AML-193 (cell line): ENCODE data around the gene SLC44A4.
"Not testable (repeated sequence)": the region's sequence is repeated elsewhere in the genome, so short reads cannot be mapped to it uniquely, and the experiment has no call there.

Experiments
- DNase-seq, 2 experiments: peaks; one replicate each; lab custom pipeline; 2025; lab: John Stamatoyannopoulos, UW

Gene SLC44A4

DNA sequence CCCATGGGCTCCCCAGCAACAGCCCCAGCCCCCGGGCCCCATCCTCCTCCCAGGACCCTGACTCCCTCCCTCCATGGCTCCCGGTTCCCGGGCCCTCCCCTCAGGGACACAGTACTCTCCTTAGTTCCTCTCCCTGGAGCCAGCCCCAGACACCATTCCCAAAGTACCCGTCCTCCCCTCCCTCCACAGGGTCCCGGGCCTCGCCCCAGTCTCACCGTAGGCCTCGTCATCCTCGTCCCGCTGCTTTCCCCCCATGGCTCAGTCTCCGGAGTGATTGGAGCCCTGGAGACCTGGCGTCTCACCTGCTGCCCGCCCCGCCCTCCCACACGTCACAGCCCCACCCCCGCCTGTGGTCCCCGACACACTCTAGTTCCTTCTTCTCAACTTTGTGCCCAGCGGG, at the start of gene SLC44A4:
Gene SLC44A4, minus strand, starts transcription at position 272 of the 400 bp plus-strand sequence. Its CDS starts 17 bp downstream, at position 255.
- no peak for DNase-seq

DNA sequence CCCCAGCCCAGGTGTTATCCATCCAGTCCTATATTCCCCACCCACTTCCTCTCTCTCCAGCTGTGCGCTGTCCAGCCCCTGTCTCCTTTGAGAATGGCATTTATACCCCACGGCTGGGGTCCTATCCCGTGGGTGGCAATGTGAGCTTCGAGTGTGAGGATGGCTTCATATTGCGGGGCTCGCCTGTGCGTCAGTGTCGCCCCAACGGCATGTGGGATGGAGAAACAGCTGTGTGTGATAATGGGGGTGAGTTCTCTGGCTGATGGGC, 49.8 kb upstream of the SLC44A4 start:
- DNase-seq = no peak

DNA sequence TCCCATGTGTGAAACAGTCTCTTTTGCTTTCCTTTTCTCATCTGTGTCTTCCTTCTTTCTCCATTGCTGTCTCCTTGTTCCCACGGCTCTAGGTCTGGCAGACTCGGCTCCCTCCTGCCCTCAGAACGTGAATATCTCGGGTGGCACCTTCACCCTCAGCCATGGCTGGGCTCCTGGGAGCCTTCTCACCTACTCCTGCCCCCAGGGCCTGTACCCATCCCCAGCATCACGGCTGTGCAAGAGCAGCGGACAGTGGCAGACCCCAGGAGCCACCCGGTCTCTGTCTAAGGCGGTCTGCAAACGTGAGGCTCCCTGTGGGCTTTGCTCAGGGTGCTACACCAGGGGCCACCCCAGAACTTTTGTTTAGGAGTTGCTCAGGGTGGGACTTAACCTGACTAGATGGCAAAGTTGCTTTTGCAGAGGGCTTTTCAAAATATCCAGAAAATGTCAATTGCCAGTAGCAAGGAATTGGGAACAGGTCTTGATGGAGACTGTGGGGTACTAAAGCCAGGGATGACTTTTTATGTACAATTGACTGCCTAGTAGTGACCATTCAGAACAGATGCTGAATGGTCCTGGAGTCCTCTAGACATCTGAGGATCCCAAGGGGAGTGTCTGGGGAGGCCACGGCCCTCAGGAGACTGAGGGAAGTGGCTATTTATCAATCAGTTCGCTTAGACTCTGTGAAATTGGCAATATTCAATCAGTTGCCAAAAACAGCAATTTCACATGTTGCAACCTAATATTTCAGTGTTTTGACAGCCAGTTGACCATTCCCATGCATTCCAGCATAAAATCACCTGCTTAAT, 49.3 kb upstream of the SLC44A4 start:
- no peak for DNase-seq

DNA sequence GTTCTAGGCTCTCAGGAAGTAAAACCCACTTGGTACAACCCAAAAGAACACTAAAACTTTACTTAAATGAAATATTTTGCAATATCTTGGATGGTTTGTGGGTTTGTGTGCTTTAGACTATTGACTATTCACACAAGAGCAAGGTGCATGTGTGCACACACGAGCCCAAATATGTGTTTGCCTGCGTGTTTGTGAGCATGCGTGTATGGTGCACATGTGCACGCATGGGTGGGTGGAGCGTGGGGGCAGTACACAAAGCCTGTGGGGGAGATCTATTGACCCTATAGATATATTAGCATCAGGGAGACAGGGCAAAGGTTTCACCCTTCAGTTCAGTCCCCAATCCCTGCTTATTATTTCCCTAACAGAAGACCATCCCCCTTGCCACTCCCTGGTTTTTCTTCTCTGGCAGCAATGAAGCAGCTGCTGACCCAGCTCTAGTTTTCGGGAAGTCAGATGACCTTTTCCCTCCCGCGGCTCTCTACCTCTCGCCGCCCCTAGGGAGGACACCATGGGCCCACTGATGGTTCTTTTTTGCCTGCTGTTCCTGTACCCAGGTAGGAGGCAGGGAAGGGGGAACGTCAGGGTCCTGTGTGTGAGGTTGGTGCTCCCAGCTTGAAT, 48.6 kb upstream of the SLC44A4 start, which contains the start of gene C2:
Gene C2, plus strand, starts transcription at position 476 of the 621 bp plus-strand sequence. Its CDS starts 36 bp downstream, at position 512.
- DNase-seq = no peak

DNA sequence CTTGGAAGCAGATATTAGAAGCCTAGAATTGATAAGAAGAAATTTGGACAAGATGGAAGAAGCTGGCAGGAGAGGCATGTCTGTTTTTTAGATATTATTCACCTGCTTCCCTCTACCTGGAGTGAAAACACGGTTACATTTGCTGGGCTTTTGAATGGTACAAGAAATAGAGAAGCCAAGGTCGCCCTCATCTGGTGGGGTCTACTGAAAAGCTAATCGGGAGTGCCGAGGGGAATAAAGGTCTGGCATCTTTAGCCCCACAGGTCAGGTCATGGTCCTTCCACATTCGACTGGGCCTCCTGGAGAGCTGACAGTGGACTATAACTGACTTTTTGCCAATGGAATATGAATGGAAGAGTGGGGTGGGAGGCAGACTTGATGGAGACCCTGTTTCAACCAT, 44.1 kb upstream of the SLC44A4 start:
- DNase-seq = peak; percentile 31 to 57

DNA sequence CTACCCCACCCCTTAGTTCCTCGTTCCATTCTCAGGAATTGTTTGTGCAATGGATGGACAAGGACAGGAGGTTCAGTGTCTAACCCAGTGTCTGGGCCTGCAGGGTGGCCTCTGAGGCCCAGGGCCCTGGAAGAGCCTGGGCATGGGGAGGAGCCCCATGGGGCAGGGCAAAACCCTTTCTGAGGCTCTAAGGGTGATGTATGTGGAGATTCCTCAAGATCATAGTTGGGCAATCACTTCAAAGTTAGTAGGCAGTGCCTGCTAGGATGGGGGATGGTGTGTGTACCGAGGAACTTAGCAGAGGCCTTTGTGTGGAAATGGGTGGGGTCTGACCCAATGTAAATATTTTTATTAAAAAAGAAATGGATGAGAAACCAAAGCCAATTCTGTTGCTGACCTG, 42.0 kb upstream of the SLC44A4 start:
- peak; percentile 24 to 35 for DNase-seq

DNA sequence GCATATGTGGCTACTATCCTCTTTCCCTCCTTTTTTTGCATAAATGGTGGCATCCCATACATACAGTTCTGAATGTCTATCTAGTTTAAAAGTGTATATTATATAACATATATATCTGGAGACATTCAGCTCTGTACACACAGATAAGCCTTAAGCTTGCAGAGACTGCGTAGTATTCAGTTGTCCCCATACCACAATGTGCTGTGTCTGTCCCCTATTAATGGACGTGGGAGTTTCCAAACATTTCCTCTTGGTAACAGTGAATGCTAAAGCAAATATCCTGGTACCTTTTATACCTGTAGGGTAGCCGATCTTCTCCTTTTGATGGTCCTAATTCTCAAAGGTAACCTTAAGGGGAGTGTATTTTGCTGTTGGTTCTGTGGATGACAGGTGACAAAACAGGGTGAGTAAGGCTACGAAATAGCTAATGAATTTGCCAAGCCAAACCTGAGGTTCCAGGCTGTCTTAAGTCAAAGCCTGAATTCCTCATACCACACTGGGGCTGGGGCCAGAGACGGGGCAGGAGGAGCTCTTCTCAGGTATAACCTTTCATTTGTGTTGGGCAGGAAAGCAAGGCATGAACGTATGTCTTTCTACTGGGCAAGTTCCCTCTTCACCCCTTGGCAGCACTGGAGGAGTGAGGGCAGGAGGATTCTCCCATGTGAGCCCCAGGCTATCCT, 41.0 kb upstream of the SLC44A4 start:
- no peak for DNase-seq

DNA sequence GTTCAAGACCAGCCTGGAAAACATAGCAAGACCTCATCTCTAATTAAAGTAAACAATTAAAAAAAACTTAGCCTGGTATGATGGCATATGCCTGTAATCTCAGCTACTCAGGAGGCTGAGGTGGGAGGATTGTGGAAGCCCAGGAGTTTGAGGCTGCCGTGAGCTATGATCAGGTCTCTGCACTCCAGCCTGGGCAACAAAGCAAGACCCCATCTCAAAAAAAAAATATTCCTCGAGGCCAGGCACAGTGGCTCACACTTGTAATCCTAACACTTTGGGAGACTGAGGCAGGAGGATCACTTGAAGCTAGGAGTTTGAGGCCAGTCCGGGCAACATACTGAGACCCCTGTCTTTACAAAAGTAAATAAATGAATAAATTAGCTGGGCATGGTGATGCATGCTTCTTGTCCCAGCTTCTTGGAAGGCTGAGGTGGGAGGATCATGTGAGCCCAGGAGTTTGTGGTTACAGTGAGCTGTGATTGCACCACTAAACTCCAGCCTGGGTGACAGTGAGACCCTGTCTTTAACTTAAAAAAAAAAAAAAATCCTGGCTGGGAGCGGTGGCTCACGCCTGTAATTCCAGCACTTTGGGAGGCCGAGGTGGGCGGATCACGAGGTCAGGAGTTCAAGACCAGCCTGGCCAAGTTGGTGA, 39.4 kb upstream of the SLC44A4 start:
- no peak for DNase-seq

DNA sequence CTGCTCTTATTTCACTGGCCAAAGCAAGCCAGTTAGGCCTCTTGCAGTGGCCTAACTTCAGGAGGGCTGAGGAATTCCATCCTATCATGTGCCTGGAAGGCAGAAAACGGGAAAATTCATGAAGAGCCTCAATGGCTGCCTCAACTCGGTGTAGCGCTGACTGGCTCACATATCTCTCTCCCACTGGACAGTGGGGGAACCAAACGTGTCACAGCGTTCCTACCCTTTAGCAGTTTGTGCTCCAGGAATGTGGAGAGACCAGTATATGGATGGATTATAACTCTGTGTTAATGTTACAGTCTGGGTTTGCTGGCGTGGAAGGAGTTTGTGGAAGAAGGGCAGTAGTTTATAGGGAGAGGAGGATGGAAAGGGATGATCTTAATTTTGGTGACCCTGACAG, 37.0 kb upstream of the SLC44A4 start:
- no peak for DNase-seq

DNA sequence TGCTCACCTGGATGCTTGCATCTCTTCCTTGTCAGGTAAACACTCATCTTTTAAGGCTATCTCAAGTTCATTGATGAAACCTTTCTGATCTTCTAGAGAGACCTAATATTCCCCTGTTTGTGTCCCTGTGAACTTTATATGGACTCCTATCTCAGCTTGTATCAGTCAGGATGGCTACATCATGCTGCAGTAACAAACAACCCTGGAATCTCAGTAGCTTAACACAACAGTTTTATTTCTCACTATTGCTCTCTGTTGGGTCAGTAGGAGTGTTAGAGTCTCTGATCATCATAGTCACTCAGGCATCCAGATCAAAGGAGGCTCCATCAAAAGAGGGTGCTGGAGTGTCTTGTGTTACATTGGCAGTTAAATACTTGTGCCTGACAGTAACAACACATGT, 36.6 kb upstream of the SLC44A4 start:
- DNase-seq = no peak

DNA sequence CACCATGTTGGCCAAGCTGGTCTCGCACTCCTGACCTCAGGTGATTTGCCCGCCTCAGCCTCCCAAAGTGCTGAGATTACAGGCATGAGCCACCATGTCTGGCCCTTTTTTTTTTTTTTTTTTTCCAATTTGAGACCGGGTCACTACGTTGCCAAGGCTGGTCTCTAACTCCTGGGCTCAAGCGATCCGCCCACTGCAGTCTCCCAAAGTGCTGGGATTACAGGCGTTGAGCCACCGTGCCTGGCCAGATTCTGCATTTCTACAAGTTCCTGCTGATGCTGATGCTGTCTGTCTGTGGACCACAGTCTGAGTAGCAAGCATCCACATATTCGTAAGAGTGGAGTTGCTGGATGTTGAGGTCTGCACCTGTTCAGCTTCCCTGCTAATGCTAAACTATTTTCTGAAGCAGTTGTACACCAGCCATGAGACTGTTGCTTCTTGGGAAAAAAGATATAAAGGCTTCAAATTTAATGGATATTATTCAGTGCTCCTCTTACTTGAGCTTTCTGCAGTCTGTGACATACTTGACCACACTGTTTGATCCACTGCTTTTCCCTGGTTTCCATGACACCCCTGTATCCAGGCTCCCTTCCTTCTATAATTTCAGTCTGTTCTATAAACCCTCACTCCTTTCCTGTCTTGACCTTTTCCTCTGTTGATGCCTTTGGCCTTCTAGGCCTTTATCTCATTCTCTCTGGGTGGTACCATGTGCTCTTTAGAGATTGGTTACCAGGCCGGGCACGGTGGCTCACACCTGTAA, 33.2 kb upstream of the SLC44A4 start:
- no peak for DNase-seq

DNA sequence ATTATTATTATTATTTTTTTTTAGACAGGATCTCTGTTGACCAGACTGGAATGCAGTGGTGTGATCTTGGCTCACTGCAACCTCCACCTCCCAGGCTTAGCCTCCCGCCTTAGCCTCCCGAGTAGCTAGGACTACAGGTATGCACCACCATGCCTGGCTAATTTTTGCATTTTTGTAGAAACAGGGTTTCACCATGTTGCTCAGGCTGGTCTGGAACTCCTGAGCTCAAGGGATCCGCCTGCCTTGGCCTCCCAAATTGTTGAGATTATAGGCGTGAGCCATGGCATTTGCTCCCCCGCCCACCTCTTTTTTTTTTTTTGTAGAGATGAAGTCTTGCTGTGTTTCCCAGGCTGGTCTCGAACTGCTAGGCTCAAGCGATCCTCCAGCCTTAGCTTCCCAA, 30.5 kb upstream of the SLC44A4 start:
- not testable (repeated sequence) for DNase-seq

DNA sequence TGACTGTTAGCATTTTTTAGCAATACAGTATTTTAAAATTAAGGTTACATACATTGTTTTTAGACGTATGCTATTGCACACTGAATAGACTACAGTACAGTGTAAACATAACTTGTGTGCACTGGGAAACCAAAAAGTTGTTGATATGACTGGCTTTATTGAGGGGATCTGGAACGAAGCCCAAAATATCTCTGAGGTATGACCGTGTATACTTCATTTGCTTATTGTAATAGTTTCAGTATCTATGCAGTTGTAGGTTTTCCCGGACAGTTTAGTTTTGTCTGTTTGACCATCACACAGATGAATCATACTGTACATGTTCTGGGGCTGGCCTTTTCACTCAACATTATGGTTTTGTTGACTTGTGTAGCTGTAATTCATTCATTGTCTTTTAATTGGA, 30.0 kb upstream of the SLC44A4 start:
- no peak for DNase-seq

DNA sequence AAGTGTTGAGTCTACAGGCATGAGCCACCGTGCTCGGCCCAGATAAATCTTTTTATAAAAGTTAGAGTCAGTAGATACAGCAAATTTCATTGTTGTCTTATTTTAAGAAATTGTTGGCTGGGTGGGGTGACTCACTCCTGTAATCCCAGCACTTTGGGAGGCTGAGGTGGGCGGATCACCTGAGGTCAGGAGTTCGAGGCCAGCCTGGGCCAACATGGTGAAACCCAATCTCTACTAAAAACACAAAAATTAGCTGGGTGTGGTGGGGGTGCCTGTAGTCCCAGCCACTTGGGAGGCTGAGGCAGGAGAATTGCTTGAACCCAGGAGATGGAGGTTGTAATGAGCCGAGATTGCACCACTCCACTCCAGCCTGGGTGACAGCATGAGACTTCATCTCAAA, 29.5 kb upstream of the SLC44A4 start:
- not testable (repeated sequence) for DNase-seq

DNA sequence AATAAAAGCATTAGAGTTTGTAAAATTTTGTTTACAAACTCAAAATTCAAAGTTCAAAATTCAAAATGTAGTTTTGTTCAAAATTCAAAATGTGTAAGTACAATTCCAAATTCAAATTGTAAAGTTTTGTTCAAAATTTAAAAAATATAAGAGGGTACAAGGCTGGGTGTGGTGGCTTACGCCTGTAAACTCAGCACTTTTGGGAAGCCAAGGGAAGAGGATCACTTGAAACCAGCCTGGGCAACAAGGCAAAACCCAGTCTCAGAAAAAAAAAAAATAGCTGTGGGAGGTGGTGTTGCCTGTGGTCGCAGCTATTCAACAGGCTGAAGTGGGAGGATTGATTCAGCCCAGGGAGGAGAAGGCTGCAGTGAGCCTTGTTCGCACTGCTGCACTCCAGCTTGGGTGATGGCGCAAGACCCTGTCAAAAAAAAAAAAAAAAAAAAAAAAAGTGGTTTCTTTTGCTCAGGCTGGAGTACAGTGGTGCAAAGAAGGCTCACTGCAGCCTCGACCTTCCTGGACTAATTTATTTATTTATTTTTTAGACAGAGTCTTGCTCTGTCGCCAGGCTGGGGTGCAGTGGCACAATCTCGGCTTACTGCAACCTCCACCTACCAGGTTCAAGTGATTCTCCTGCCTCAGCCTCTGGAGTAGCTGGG, 28.5 kb upstream of the SLC44A4 start:
- DNase-seq = peak; percentile 91 to 92

DNA sequence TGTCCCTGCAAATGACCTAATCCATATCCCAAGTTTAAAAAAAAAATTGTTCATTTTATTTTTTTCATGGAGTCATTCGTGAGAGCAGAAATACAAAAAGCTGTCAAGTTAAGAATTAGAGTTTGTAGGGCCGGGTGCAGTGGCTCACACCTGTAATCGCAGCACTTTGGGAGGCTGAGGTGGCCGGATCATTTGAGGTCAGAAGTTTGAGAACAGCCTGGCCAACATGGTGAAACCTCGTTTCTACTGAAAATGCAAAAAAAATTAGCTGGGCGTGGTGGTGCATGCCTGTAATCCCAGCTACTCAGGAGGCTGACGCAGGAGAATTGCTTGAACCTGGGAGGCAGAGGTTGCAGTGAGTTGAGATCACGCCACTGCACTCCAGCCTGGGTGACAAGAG, 27.9 kb upstream of the SLC44A4 start:
- DNase-seq = not testable (repeated sequence)

DNA sequence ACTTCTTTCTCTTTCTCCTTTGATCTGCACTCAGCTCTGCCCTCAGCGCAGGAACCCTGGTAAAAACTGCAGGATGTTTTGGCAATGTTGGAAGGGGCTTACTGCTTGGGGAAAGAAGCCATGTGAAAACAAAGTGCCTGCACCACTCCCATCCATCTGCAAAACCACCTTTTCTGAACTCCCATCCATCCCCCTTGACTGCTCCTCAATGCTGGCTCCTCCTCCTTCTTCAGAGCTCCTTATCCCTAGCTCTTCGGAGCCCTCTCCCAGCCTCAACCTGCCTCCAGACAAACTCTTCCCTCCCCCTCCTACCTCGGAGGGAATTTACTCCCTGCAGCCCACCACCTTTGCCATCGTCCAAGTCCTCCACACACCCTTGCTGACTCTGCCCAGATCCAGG, 27.3 kb upstream of the SLC44A4 start:
- no peak for DNase-seq

DNA sequence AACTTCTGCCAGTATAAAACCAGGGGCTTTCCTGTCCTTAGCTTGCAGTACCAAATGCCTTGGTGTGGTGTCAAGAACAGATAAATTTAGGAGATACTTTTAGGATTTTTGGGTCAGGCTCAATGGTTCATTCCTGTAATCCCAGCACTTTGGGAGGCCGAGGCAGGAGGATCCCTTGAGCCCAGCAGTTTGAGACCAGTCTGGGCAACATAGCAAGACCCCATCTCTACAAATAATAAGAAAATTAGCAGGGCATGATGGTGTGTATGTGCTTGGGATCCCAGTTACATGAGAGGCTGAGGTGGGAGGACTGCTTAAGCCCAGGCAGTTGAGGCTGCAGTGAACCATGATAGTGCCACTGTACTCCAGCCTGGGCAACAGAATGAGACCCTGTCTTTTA, 26.2 kb upstream of the SLC44A4 start:
- no peak for DNase-seq

DNA sequence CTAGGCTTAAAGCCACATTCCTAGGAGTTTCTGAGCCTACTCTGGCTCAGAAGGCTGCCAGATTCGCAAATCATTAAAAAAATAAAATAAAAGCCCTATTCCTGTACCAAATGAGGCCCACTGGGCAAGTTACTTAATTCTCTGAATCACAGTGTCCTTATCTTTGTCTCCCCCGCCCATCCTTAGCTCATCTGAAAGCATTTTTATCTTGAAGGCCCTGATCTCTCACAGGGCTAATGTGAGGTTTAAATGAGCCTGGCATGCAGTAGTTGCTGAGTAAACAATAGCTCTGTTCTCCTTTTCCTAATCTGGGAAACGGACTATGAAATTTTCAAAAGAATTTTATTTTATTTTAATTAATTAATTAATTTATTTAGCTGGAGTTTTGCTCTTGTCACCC, 25.2 kb upstream of the SLC44A4 start:
- DNase-seq = no peak

DNA sequence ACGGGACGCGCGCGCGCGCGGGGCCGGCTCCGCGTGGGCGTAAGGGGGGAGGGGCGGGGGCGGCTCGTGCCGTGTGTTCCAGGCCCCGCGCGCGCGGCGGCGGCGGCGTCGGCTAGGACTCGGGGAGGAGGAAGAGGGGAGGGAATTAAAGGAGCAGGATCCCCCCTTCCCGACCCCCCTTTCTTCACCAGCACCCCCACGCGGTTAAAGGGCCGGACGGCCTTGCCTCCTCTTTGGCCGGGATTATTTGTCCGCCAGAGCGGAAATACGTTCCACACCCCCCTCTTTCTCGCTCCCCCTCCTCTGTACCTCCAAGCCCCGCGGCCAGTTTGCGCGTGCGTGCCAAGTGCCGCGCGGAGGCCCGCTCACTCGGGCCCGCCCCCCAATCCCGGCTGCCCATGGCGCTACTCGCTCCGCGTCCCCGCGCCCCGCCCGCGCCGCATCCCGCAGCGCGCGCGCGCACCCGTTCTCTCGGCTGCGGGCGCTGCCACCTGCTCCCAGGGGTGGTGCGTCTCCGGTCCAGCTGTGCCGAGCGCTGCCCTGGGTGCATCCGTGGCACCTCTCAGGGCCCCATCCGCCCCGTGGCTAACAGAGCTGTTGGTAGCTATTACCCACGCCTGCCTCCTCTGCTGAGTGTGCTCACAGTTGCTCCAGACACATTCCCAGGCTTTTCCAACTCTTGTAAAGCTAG, 23.3 kb upstream of the SLC44A4 start, which contains the start of gene ZBTB12:
Gene ZBTB12, minus strand, starts transcription at position 134 of the 691 bp plus-strand sequence. CDS start 781 bp downstream, outside the sequence.
- DNase-seq = peak; percentile 94 to 96
